Stimulated activated CD8-positive, alpha-beta memory T cell treated with anti-CD3 and anti-CD28 coated beads, Interleukin-15, amount 100 ng/mL, for 24 hours (primary cell): ENCODE results near the gene PTTG1IP.
"Not testable (repeated sequence)": the region's sequence is repeated elsewhere in the genome, so short reads cannot be mapped to it uniquely, and the experiment has no call there.

Source experiments
- DNase-seq: peaks from one replicate; pipeline ENCODE4 v3.0.0-alpha.2; 2020; ENCODE audit warnings: low read depth

Gene PTTG1IP

GRCh38 chr21:44880405-44881197 is 7.1 kb upstream of the PTTG1IP start:
- DNase-seq: no peak

GRCh38 chr21:44879238-44879637 is 5.7 kb upstream of the PTTG1IP start:
- DNase-seq: not testable (repeated sequence)

- DNase-seq: no peak
These were observed 4.8 kb upstream of the PTTG1IP start for GRCh38 chr21:44878053-44878982.

GRCh38 chr21:44876849-44877575 is 3.5 kb upstream of the PTTG1IP start:
- DNase-seq: no peak

- DNase-seq: no peak
These were observed 1.8 kb upstream of the PTTG1IP start for GRCh38 chr21:44875316-44875700.

GRCh38 chr21:44874497-44875315 is 1.2 kb upstream of the PTTG1IP start:
- no peak for DNase-seq

GRCh38 chr21:44874240-44874496 is 678 bp upstream of the PTTG1IP start:
- DNase-seq: no peak

GRCh38 chr21:44872649-44873355 is 688 bp downstream of the PTTG1IP start:
- DNase-seq: no peak

GRCh38 chr21:44872323-44872648 is 1.2 kb downstream of the PTTG1IP start:
- no peak for DNase-seq

- no peak for DNase-seq
These were observed 1.8 kb downstream of the PTTG1IP start for GRCh38 chr21:44871576-44872269.

GRCh38 chr21:44870748-44871495 is 2.6 kb downstream of the PTTG1IP start:
- no peak for DNase-seq

GRCh38 chr21:44869781-44870747 is 3.4 kb downstream of the PTTG1IP start:
- DNase-seq: no peak

- DNase-seq: no peak
These were observed 4.8 kb downstream of the PTTG1IP start for GRCh38 chr21:44868707-44869106.

- no peak for DNase-seq
These were observed 5.3 kb downstream of the PTTG1IP start for GRCh38 chr21:44867999-44868700.

- DNase-seq: no peak
These were observed 6.0 kb downstream of the PTTG1IP start for GRCh38 chr21:44867464-44867863.

- DNase-seq: no peak
These were observed 6.7 kb downstream of the PTTG1IP start for GRCh38 chr21:44866780-44867179.

- no peak for DNase-seq
These were observed 7.8 kb downstream of the PTTG1IP start for GRCh38 chr21:44865561-44866280.
